22Rv1 (cell line): ENCODE measurements around the gene KCNAB1.

Experiments used
- H3K27ac ChIP-seq: fragments of 450-650 bp; 2 replicates; pipeline ENCODE4 v1.5.1; 2017
- CTCF ChIP-seq: fragments of 450-650 bp; IDR thresholded peaks from 2 replicates; pipeline ENCODE4 v1.5.1; 2017; ENCODE audit warnings: mild to moderate bottlenecking
- ZFX ChIP-seq: fragments of 450-650 bp; IDR thresholded peaks from 2 replicates; pipeline ENCODE4 v1.6.1; 2017; ENCODE audit warnings: antibody characterized with exemption, borderline replicate concordance

KCNAB1 gene

GRCh38 chr3:156424758-156425157 is 304.4 kb downstream of the KCNAB1 start:
- TF ChIP-seq CTCF (no peak), ZFX (no peak)

GRCh38 chr3:156425651-156426050 is 305.3 kb downstream of the KCNAB1 start:
- no peak overlapping the region for H3K27ac ChIP-seq
- TF ChIP-seq ZFX (no peak), CTCF (no peak)

More at GRCh38 chr3:156424758-156425157, 304.4 kb downstream of the KCNAB1 start:
- H3K27ac ChIP-seq = no peak overlapping the region

DNA sequence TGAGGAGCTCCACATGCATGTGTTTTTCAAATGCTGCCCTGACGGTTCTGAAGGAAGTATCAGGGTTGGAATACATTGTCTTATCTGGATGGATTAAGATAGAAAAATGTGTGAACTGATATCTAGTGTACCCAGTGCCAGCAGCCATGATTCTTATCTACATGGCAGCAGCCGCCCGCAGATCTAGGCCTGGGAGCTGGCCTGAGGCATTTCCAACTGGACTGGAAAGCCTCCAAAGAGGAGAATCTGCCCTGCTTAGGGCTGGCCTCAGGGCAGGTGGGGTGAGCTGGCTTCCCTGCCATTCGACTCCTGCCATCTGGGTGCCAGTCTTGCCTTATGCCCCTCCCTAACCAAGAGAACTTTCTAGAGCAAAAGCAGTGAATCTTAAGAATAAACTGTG is 308.7 kb downstream of the KCNAB1 start:
- H3K27ac ChIP-seq = no peak overlapping the region
- no peak for TF ChIP-seq ZFX
- no peak for TF ChIP-seq CTCF

DNA sequence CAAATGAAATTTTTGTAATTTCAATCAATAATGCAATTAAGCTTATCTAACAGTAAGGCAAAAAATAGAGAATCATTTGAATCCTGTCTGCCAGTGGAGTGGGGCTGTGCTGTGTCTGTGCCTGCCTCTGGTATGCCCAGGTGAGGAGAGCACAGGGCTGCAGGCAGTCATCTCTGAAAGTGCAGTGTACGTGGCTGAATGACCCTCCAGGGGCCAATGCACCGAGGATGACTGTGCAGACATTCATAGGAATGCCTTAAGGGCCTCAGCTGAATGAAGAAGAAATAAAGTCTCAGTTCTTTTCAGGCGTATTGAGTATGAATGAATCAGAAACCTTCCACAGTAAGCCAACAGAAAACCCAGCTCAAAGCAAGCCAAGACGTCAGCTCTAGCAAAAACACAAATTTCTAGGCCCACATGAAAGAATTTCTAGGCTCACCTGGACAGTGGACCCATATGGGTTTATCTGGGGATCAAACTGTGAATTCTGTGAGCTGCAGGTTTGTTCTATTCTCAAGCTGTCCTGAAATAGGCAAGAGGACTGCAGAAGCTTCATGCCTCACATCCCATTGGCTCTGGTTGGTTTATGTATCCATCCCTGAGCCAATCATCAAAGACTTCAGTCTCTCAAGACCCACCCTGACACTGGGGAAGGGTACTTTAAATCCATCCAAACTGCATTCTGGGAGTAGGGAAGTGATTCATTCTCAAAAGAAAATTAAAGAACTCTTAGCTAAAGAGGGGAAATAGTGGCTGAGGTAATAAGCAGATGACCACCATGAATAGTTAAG is 311.2 kb downstream of the KCNAB1 start:
- no peak overlapping the region for H3K27ac ChIP-seq
- no peak for TF ChIP-seq CTCF
- TF ChIP-seq ZFX = no peak

- no peak overlapping the region for H3K27ac ChIP-seq
- no peak for TF ChIP-seq CTCF
Observed at GRCh38 chr3:156432563-156432962, 312.2 kb downstream of the KCNAB1 start.

- TF ChIP-seq ZFX (no peak), CTCF (no peak)
- H3K27ac ChIP-seq = no peak overlapping the region
Observed at GRCh38 chr3:156433138-156433537, 312.8 kb downstream of the KCNAB1 start.

- H3K27ac ChIP-seq = no peak overlapping the region
- TF ChIP-seq CTCF (no peak), ZFX (no peak)
Observed at GRCh38 chr3:156433910-156434309, 313.5 kb downstream of the KCNAB1 start.
